B cell (primary cell): ENCODE data around the gene SENP5.

Experiments
- CTCF ChIP-seq: fragments of 200-600 bp; IDR thresholded peaks from one replicate; pipeline ENCODE4 v1.8.0; 2022; ENCODE audit warnings: antibody characterized with exemption, mild to moderate bottlenecking
- EZH2 ChIP-seq: IDR thresholded peaks from 2 replicates; pipeline ENCODE4 v1.6.1; 2012; ENCODE audit warnings: borderline replicate concordance, low read depth, mild to moderate bottlenecking, moderate library complexity, low read length; ENCODE audit not compliant: insufficient read depth, poor library complexity, severe bottlenecking

GRCh38 chr3:196843435-196844110 lies 24.1 kb upstream of the SENP5 start:
- TF ChIP-seq CTCF = no peak
- TF ChIP-seq EZH2 = no peak
